T-helper 1 cell treated with Interleukin-12 subunit alpha and Interleukin-12 subunit beta and Interleukin-4 antibody, amounts not matched to agents 30 μg/mL and 1 μg/mL, for 36 hours (primary cell): Measurements from ENCODE around the gene ANKRD11.
"Not testable (repeated sequence)": the region's sequence is repeated elsewhere in the genome, so short reads cannot be mapped to it uniquely, and the experiment has no call there.

Source experiments
- H3K27ac Mint-ChIP-seq: one replicate; pipeline ENCODE4 v1.8.0; 2021; ENCODE audit warnings: mild to moderate bottlenecking, mixed read lengths
- H3K27me3 Mint-ChIP-seq: one replicate; pipeline ENCODE4 v1.8.0; 2021; ENCODE audit warnings: low read depth, mixed read lengths
- H3K36me3 Mint-ChIP-seq: one replicate; pipeline ENCODE4 v1.8.0; 2021; ENCODE audit warnings: low read depth, mixed read lengths
- H3K4me1 Mint-ChIP-seq: one replicate; pipeline ENCODE4 v1.8.0; 2021; ENCODE audit warnings: low read depth, mixed read lengths
- H3K4me3 Mint-ChIP-seq: one replicate; pipeline ENCODE4 v1.8.0; 2021; ENCODE audit warnings: mild to moderate bottlenecking, moderate library complexity, mixed read lengths
- H3K9me3 Mint-ChIP-seq: one replicate; pipeline ENCODE4 v1.8.0; 2021; ENCODE audit warnings: mixed read lengths

Gene ANKRD11

DNA sequence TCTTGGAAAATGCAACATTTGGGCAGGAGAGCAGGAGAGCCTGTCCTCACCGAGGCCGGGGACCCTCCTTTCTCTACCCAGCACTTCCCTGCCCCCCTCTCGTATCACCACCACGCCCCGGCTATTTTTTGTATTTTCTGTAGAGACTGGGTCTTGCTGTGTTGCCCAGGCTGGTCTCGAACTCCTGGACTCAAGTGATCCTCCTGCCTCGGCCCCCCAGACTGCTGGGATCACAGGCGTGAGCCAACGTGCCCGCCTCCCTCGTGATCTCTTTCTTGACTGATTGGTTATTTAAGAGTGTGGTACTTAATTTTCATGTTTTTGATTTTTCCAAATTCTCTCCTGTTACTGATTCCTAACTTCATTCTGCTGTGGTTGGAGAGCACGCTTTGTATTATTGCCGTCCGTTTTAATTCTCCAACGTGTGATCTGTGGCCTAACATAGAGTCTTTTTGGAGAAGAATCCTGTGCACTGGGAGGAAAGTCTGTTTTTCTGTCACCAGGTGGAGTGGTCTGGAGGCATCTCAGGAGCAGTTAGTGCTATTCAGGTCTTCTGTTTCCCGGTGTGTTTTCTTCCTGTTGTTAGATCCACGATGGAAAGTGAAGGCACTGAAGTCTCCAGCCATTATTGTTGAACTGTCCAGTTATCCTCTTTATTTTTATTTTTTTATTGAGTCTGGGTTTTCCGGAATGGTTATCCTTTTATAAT, 232.4 kb downstream of the ANKRD11 start:
- H3K36me3 Mint-ChIP-seq, result peaks cover 2% of the 10 kb centered on the region
- H3K27me3 Mint-ChIP-seq, result peaks cover 42% of the 10 kb centered on the region
- H3K9me3 Mint-ChIP-seq, result no peaks in the 10 kb centered on the region
- H3K4me1 Mint-ChIP-seq, result peaks cover 16% of the 10 kb centered on the region
- peak overlapping the region; percentile 66 for H3K27ac Mint-ChIP-seq
- H3K4me3 Mint-ChIP-seq, result peak overlapping the region; percentile 77

DNA sequence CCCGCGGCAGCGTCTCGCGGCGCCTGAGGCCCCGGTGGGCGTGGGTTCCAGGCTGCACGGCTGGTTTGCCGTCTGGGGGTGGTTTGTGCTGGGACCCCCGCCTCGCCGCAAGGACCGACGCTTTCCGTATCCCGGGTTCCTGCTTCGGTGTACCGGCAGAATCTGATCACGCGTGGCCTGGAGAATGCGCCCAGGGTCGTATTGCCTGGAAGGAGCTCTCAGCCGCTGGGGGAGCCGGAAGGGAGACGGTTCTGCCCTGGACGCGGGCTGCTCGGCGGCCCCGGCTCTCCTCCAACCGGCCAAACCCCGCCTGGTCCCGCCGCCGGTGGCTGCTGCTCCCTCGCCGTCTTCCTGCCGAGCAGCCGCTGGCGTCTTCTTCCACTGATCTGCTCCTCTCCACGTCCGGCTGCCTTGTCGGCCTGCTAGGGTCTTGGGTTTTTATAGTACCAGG, 233.1 kb downstream of the ANKRD11 start:
- Mint-ChIP-seq H3K27me3 (peaks cover 42% of the 10 kb centered on the region), H3K4me1 (peaks cover 16% of the 10 kb centered on the region), H3K4me3 (peak overlapping the region; percentile 77), H3K9me3 (no peaks in the 10 kb centered on the region), H3K27ac (no peak overlapping the region), H3K36me3 (peaks cover 2% of the 10 kb centered on the region)

DNA sequence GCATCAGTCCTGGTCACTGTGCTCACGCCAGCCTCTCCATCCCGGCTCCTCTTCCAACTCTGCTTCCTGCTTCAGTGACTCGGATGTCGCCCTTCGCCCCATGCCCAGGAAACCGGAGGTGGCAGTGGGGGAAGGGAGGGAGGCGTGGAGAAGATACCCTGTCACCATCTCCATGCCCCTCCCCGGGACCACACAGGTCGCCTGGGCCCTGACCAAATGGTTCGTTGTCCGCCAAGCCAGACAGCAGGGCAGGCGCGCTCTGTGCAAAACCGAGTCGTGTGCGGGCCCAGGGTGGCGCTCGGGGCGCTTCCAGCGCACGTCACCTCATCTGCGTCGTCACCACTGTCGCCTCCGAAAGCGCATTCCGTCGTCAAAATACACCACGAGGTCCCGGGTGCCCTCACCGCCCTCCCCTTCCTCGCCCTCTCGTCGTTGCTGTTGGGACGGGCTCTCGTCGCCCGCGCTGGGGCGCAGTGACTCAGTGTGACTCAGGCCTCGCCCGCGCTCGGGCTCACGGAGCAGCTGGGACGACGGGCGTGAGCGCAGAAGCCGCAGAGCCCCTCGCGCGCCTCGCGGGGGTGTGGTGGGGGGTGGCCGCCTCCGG, 233.6 kb downstream of the ANKRD11 start:
- peak overlapping the region; percentile 15 for H3K27ac Mint-ChIP-seq
- H3K9me3 Mint-ChIP-seq, result no peaks in the 10 kb centered on the region
- H3K27me3 Mint-ChIP-seq, result peaks cover 42% of the 10 kb centered on the region
- peaks cover 15% of the 10 kb centered on the region for H3K4me1 Mint-ChIP-seq
- H3K36me3 Mint-ChIP-seq, result peaks cover 2% of the 10 kb centered on the region
- H3K4me3 Mint-ChIP-seq, result peak overlapping the region; percentile 75

DNA sequence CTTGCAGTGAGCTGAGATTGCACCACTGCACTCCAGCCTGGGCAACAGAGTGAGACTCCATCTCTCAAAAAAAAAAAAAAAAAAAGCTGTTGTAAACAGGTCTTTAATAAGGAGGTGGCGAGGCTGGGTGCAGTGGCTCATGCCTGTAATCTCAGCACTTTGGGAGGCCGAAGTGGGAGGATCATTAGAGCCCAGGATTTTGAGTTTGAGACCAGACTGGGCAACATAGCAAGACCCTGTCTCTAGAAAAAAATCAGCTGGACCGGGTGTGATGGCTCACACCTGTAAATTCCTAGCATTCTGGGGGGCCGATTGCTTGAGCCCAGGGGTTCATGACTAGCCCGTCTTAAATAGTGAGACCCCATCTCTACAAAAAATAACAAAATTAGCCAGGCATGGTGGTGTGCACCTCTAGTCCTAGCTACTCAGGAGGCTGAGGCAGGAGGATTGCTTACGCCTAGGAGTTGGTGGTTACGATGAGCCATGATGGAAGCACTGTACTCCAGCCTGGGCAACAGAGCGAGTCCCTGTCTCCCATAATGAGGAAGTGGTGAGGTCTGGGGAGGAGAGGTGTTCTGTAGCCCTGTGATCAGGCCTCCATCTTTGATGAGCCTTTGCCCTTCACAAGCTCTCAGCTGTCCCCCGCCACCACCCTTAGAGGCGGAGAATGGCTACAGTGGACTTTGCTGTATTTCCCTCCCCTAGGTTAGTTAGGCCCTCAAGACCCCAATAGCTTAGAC, 236.6 kb downstream of the ANKRD11 start:
- Mint-ChIP-seq H3K9me3 (peaks cover 8% of the 10 kb centered on the region), H3K4me1 (peaks cover 11% of the 10 kb centered on the region), H3K27me3 (peaks cover 35% of the 10 kb centered on the region), H3K4me3 (no peak overlapping the region), H3K27ac (no peak overlapping the region), H3K36me3 (peaks cover 5% of the 10 kb centered on the region)

DNA sequence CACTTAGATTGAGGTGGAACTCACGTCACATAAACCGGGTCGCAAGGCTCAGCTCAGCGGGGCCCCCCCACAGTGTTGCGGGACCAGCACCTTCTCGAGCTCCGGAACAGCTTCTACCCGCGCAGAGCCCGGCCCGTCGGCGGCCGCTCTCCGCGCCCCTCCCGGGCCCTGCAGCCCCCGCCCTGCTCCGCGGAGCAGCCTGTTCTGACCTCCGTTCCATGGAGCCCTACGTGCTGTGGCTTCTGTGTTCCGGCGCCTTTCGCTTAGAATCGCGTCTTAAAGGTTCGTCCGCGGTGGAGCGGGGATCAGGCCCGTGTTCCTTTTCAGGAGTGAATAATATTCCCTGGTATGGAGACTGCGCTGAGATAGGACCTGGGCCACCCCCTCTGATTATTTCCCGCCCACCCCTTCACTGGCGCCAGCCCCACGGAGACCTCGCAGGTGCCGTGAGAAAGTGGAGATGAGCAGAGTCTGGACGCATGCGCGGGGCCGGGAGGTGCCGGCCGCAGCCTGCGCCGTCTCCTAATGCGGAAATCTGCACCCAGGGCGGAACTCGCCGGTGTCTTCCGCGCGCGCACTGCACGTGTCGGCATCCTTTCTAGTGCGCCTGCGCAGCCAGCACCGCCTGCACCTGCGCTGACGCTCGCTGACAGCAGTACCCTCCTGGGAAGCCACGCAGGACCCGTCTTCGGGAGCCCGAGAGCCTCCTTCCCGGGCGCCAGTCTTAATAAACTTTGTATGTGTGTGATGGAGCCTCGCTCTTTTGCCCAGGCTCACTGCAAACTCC, 242.0 kb downstream of the ANKRD11 start:
- H3K27ac Mint-ChIP-seq, result no peak overlapping the region
- H3K4me3 Mint-ChIP-seq, result peak overlapping the region; percentile 51
- H3K9me3 Mint-ChIP-seq, result peaks cover 8% of the 10 kb centered on the region
- H3K27me3 Mint-ChIP-seq, result no peaks in the 10 kb centered on the region
- no peaks in the 10 kb centered on the region for H3K4me1 Mint-ChIP-seq
- H3K36me3 Mint-ChIP-seq, result peaks cover 3% of the 10 kb centered on the region

DNA sequence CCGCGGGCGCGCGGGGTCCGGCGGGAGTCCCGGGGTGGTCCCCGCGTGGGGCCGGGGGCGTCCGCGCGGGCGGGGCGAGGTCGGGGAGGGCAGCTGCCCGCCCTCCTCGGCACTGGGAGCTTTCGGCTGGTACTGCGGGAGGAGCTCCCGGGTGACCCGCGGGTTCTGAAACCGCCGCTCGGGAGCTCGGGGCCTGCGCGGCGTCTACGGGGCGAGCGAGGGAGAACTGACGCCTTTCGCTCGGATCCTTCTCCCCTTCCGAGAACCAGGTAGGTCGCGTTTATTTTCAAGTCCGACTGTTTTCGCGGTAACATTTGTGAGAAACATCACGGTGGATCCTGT, 242.7 kb downstream of the ANKRD11 start:
- H3K9me3 Mint-ChIP-seq, H3K4me1 Mint-ChIP-seq, H3K36me3 Mint-ChIP-seq, H3K27ac Mint-ChIP-seq, H3K27me3 Mint-ChIP-seq: not testable (repeated sequence)
- H3K4me3 Mint-ChIP-seq, result peak overlapping the region; percentile 51

DNA sequence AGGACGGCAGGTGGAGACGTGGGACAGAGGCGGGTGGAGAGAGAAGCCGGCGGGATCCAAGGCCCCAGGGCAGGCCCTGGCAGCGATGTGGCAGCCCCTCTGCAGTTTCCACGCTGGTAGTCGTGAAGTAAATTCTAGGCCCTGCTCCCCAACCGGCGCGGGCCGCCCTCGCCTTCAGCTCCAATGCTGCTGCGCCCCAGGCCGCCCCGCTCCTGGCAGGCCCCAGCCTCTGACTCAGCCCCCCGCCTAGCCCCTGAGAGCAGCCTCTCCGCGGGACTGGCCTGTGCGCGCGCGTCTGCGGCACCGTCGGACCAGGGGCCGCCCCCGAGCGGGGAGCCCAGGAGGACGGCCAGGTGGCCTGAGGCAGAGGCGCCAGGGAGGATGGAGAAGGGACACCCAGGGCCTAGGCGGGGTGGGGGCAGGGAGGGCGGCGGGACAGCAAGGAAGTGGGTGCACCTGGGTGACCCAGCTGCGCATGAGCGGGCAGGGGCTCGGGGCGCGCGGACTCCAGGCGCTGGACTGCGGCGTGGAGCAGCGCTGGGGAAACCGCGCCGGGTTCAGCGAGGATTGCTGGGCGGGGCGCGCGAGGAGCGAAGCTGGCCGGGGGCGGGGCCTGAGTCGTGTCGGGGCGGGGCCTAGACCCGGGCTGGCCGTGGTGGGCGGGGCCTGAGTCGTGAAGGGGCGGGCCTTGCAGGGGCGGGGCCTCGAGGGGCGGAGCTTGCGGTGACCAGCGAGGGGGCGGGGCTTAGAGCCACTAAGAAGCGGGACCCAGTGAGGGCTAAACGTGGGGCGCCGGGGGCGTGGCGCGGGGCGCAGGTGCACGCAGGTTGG, 243.2 kb downstream of the ANKRD11 start:
- no peaks in the 10 kb centered on the region for H3K27me3 Mint-ChIP-seq
- H3K36me3 Mint-ChIP-seq, result peaks cover 3% of the 10 kb centered on the region
- H3K27ac Mint-ChIP-seq, result no peak overlapping the region
- H3K4me1 Mint-ChIP-seq, result no peaks in the 10 kb centered on the region
- peak overlapping the region; percentile 50 for H3K4me3 Mint-ChIP-seq
- peaks cover 8% of the 10 kb centered on the region for H3K9me3 Mint-ChIP-seq

DNA sequence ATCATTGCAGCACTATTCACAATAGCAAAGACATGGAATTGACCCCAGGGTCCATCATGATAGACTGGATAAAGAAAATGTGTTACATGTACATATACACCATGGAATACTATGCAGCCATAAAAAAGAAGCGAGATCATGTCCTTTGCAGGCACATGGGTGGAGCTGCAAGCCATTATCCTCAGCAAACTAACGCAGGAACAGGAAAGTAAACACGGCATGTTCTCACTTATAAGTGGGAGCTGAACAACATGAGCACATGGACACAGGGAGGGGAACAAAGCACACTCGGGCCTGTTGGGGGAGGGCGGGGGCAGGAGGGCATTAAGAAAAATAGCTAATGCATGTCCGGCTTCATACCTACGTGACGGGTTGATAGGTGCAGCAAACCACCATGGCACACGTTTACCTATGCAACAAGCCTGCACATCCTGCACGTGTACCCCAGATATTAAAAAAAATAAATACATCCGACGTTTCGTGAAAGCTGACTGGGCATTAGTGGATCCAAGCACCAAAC, 243.9 kb downstream of the ANKRD11 start:
- H3K4me3 Mint-ChIP-seq, result peak overlapping the region; percentile 42
- no peaks in the 10 kb centered on the region for H3K27me3 Mint-ChIP-seq
- H3K9me3 Mint-ChIP-seq, result peaks cover 8% of the 10 kb centered on the region
- H3K27ac Mint-ChIP-seq, result no peak overlapping the region
- peaks cover 3% of the 10 kb centered on the region for H3K36me3 Mint-ChIP-seq
- no peaks in the 10 kb centered on the region for H3K4me1 Mint-ChIP-seq

DNA sequence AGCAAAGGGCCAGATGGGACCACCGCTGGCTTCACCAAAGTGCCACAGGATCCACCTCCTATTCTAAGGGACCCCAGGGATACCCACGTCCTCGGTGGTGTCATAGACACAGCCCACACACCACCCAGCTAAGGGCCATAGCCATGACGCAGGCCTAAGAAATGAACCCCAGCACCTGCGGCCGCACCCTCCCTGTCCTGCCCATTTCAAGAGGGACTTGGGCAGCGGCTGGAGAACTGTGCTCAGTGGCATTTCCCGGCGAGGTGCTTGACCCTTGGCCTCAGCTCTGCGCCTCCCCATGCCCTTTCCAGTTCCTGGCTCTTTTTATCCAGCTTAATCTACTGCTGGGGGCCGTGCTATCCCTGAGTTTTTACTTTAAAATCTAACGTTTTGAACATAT, 245.6 kb downstream of the ANKRD11 start:
- H3K4me1 Mint-ChIP-seq, result no peaks in the 10 kb centered on the region
- H3K4me3 Mint-ChIP-seq, result no peak overlapping the region
- no peak overlapping the region for H3K27ac Mint-ChIP-seq
- H3K9me3 Mint-ChIP-seq, result peaks cover under 1% of the 10 kb centered on the region
- no peaks in the 10 kb centered on the region for H3K36me3 Mint-ChIP-seq
- no peaks in the 10 kb centered on the region for H3K27me3 Mint-ChIP-seq

DNA sequence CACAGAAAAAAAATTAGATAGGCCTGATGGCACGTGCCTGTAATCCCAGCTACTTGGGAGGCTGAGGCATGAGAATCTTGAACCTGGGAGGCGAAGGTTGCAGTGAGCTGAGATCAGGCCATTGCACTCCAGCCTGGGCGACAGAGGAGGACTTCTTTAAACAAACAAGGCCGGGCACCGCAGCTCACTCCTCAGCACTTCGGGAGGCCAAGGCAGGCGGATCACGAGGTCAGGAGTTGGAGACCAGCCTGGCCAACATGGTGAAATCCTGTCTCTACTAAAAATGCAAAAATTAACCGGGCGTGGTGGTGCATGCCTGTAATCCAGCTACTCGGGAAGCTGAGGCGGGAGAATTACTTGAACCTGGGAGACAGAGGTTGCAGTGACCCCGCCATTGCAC, 246.1 kb downstream of the ANKRD11 start:
- not testable (repeated sequence) for H3K27ac Mint-ChIP-seq, H3K4me1 Mint-ChIP-seq, H3K36me3 Mint-ChIP-seq, H3K4me3 Mint-ChIP-seq, H3K9me3 Mint-ChIP-seq, H3K27me3 Mint-ChIP-seq

DNA sequence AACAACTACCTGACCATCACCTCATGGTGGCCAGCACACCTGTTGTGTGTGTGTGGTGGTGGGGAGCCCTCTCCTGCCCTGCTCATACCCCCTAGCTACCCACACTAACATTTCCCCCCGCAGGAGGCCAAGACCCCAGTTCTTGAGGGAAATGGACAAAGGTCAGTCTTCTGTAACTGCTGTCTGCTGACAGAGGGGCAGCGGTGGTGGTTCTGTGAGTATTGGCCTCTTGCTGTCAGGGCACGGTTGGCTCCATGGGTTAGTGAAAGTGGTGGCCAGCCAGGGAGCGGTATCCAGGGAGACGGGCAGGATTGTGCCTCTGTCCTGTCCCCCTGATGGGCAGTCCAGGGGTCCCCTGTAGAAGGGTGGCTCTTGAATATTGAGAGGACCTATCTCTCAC, 246.7 kb downstream of the ANKRD11 start:
- H3K9me3 Mint-ChIP-seq, result no peaks in the 10 kb centered on the region
- peak overlapping the region; percentile 5 for H3K4me3 Mint-ChIP-seq
- H3K27me3 Mint-ChIP-seq, result no peaks in the 10 kb centered on the region
- no peaks in the 10 kb centered on the region for H3K36me3 Mint-ChIP-seq
- no peak overlapping the region for H3K27ac Mint-ChIP-seq
- H3K4me1 Mint-ChIP-seq, result no peaks in the 10 kb centered on the region

DNA sequence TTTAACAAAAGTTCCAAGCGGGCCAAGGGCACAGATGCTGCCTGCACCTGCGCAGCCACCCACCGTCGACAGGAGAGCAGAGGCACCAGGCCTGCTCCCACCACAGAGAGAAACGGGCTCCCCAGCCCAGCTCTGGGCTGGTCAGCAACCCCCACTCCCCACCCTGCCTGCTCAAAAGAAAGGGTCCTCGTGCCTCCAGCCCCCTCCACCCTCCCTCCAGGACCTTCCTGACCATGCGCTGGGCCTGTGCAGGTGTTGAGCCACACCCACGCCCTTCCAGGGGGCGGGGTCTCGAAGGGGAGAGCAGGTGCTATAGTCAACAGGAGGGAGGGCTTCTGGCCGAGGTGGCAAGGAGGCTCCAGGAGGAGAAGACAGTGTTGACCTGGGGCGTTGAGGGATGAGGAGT, 247.6 kb downstream of the ANKRD11 start:
- no peaks in the 10 kb centered on the region for H3K9me3 Mint-ChIP-seq
- H3K27me3 Mint-ChIP-seq, result no peaks in the 10 kb centered on the region
- no peaks in the 10 kb centered on the region for H3K4me1 Mint-ChIP-seq
- peak overlapping the region; percentile 34 for H3K27ac Mint-ChIP-seq
- no peak overlapping the region for H3K4me3 Mint-ChIP-seq
- H3K36me3 Mint-ChIP-seq, result no peaks in the 10 kb centered on the region

DNA sequence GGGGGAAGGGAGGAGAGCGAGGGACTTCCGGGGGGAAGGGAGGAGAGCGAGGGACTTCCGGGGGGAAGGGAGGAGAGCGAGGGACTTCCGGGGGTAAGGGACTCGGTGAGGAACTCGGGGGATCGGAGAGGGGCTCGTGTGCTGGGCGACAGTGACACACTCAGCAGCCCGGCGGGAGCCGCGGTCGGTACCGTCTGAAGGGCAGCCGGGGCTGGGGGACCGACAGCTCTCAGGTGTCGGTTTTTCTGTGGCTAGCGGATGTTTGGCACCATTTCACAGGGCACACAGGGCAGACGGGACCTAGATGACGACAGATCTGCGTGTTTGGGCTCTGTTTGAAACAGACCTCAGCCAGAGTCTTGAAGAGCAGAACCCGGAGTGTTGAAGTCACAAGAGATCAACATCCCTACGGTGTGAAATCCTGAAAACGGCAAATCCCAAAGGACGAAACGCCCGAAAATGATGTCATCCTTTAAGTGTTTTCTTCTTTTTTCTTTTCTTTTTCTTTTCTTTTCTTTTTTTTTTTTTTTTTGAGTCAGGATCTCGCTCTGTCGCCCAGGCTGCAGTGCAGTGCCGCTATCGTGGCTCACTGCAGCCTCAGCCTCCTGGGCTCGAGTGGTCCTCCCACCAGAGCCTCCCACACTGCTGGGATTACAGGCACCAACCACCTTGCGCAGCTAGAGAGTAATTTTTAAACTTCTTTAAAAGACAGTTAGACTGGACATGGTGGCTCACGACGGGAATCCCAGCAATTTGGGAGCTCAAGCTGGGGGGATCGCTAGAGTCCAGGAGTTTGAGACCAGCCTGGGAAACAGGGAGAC, 249.0 kb downstream of the ANKRD11 start:
- no peaks in the 10 kb centered on the region for H3K4me1 Mint-ChIP-seq
- no peaks in the 10 kb centered on the region for H3K36me3 Mint-ChIP-seq
- H3K27me3 Mint-ChIP-seq, result no peaks in the 10 kb centered on the region
- H3K27ac Mint-ChIP-seq, result peak overlapping the region; percentile 100
- peak overlapping the region; percentile 99 for H3K4me3 Mint-ChIP-seq
- no peaks in the 10 kb centered on the region for H3K9me3 Mint-ChIP-seq
